GM20431 (cell line): ENCODE results near the gene NKAIN2.
"Not testable (repeated sequence)": the region's sequence is repeated elsewhere in the genome, so short reads cannot be mapped to it uniquely, and the experiment has no call there.

ENCODE experiments used
- in situ Hi-C: fragments of 300-500 bp; cut with MseI, MboI; formaldehyde crosslinking; loops from one replicate; pipeline ENCODE4 v1.15.0; 2020; ENCODE audit warnings: low sequenced_read_pairs; ENCODE audit not compliant: unreplicated experiment

NKAIN2 gene

GRCh38 chr6:124158024-124158423, 354.4 kb downstream of the NKAIN2 start:
- in situ Hi-C loops = no loop called here

- in situ Hi-C loops = no loop called here
Measured at GRCh38 chr6:124163676-124164075, 360.0 kb downstream of the NKAIN2 start.

- in situ Hi-C loops = no loop called here
Measured at GRCh38 chr6:124164343-124164742, 360.7 kb downstream of the NKAIN2 start.

GRCh38 chr6:124167249-124167648, 363.6 kb downstream of the NKAIN2 start:
- in situ Hi-C loops = not testable (repeated sequence)

- in situ Hi-C loops = no loop called here
Measured at GRCh38 chr6:124190256-124190655, 386.6 kb downstream of the NKAIN2 start.

- in situ Hi-C loops = no loop called here
Measured at GRCh38 chr6:124193132-124193531, 389.5 kb downstream of the NKAIN2 start.

- in situ Hi-C loops = no loop called here
Measured at GRCh38 chr6:124197148-124197547, 393.5 kb downstream of the NKAIN2 start.

- in situ Hi-C loops = no loop called here
Measured at GRCh38 chr6:124199286-124199685, 395.6 kb downstream of the NKAIN2 start.

GRCh38 chr6:124200661-124201060, 397.0 kb downstream of the NKAIN2 start:
- in situ Hi-C loops = no loop called here

- in situ Hi-C loops = no loop called here
Measured at GRCh38 chr6:124203101-124203811, 399.6 kb downstream of the NKAIN2 start.

GRCh38 chr6:124203812-124204167, 400.1 kb downstream of the NKAIN2 start:
- in situ Hi-C loops = no loop called here

GRCh38 chr6:124205921-124206320, 402.3 kb downstream of the NKAIN2 start:
- in situ Hi-C loops = no loop called here

- in situ Hi-C loops = no loop called here
Measured at GRCh38 chr6:124223611-124224345, 420.1 kb downstream of the NKAIN2 start.

GRCh38 chr6:124226396-124226795, 422.7 kb downstream of the NKAIN2 start:
- in situ Hi-C loops = no loop called here

- in situ Hi-C loops = no loop called here
Measured at GRCh38 chr6:124233221-124233620, 429.6 kb downstream of the NKAIN2 start.

GRCh38 chr6:124234801-124235200, 431.1 kb downstream of the NKAIN2 start:
- in situ Hi-C loops = no loop called here

- in situ Hi-C loops = no loop called here
Measured at GRCh38 chr6:124237911-124238310, 434.2 kb downstream of the NKAIN2 start.

- in situ Hi-C loops = not testable (repeated sequence)
Measured at GRCh38 chr6:124238408-124238807, 434.7 kb downstream of the NKAIN2 start.

- in situ Hi-C loops = no loop called here
Measured at GRCh38 chr6:124254941-124255685, 451.4 kb downstream of the NKAIN2 start.

GRCh38 chr6:124260337-124260736, 456.7 kb downstream of the NKAIN2 start:
- in situ Hi-C loops = no loop called here

GRCh38 chr6:124269733-124270132, 466.1 kb downstream of the NKAIN2 start:
- in situ Hi-C loops = no loop called here
